ENCODE results near the gene ATP7B.
A peak's percentile ranks its signal among the peaks of the same experiment; 100 is the strongest.

ATP7B gene

GRCh38 chr13:52003541-52003940 is 7.7 kb downstream of the ATP7B start:
- H3K4me1 ChIP-seq (ENCODE audit: insufficient read depth, poor library complexity, severe bottlenecking): no peaks in the 10 kb centered on the region
- H3K4me3 ChIP-seq (ENCODE audit: severe bottlenecking): no peak overlapping the region
- DNase-seq (ENCODE audit: low spot score) (no peak), ATAC-seq (ENCODE audit: low read depth) (no peak)
- no peaks in the 10 kb centered on the region for H3K36me3 ChIP-seq (ENCODE audit: low read depth)
- H3K27me3 ChIP-seq (ENCODE audit: insufficient read depth, poor library complexity, severe bottlenecking): no peaks in the 10 kb centered on the region
- H3K9me3 ChIP-seq (ENCODE audit: severe bottlenecking): no peaks in the 10 kb centered on the region
- no peak for TF ChIP-seq CTCF (IDR thresholded peaks at IDR 0.05; ENCODE audit: poor library complexity, severe bottlenecking)
- H3K27ac ChIP-seq (ENCODE audit: poor library complexity, severe bottlenecking): no peak overlapping the region

- Histone ChIP-seq H3K27me3 (ENCODE audit: insufficient read depth, poor library complexity, severe bottlenecking) (no peaks in the 10 kb centered on the region), H3K4me3 (ENCODE audit: severe bottlenecking) (no peak overlapping the region), H3K27ac (ENCODE audit: poor library complexity, severe bottlenecking) (no peak overlapping the region), H3K36me3 (ENCODE audit: low read depth) (no peaks in the 10 kb centered on the region), H3K9me3 (ENCODE audit: severe bottlenecking) (no peaks in the 10 kb centered on the region), H3K4me1 (ENCODE audit: insufficient read depth, poor library complexity, severe bottlenecking) (no peaks in the 10 kb centered on the region)
- ATAC-seq (ENCODE audit: low read depth) (no peak), DNase-seq (ENCODE audit: low spot score) (no peak)
- TF ChIP-seq CTCF (IDR thresholded peaks at IDR 0.05; ENCODE audit: poor library complexity, severe bottlenecking): no peak
Observed at GRCh38 chr13:52002361-52002760, 8.9 kb downstream of the ATP7B start.

GRCh38 chr13:52001120-52001731 is 10.0 kb downstream of the ATP7B start:
- no peak for DNase-seq (ENCODE audit: low spot score)
- no peaks in the 10 kb centered on the region for H3K36me3 ChIP-seq (ENCODE audit: low read depth)
- ATAC-seq (ENCODE audit: low read depth): peak; percentile 67
- H3K9me3 ChIP-seq (ENCODE audit: severe bottlenecking): no peaks in the 10 kb centered on the region
- H3K27me3 ChIP-seq (ENCODE audit: insufficient read depth, poor library complexity, severe bottlenecking): no peaks in the 10 kb centered on the region
- no peak overlapping the region for H3K27ac ChIP-seq (ENCODE audit: poor library complexity, severe bottlenecking)
- H3K4me3 ChIP-seq (ENCODE audit: severe bottlenecking): no peak overlapping the region
- TF ChIP-seq CTCF (IDR thresholded peaks at IDR 0.05; ENCODE audit: poor library complexity, severe bottlenecking): peak; percentile 61
- no peaks in the 10 kb centered on the region for H3K4me1 ChIP-seq (ENCODE audit: insufficient read depth, poor library complexity, severe bottlenecking)

- ATAC-seq (ENCODE audit: low read depth) (no peak), DNase-seq (ENCODE audit: low spot score) (no peak)
- no peak overlapping the region for H3K4me3 ChIP-seq (ENCODE audit: severe bottlenecking)
- H3K4me1 ChIP-seq (ENCODE audit: insufficient read depth, poor library complexity, severe bottlenecking): no peaks in the 10 kb centered on the region
- no peaks in the 10 kb centered on the region for H3K36me3 ChIP-seq (ENCODE audit: low read depth)
- H3K27ac ChIP-seq (ENCODE audit: poor library complexity, severe bottlenecking): no peak overlapping the region
- TF ChIP-seq CTCF (IDR thresholded peaks at IDR 0.05; ENCODE audit: poor library complexity, severe bottlenecking): no peak
- H3K9me3 ChIP-seq (ENCODE audit: severe bottlenecking): no peaks in the 10 kb centered on the region
- H3K27me3 ChIP-seq (ENCODE audit: insufficient read depth, poor library complexity, severe bottlenecking): no peaks in the 10 kb centered on the region
Observed at GRCh38 chr13:51999921-52000320, 11.3 kb downstream of the ATP7B start.

- Histone ChIP-seq H3K27ac (ENCODE audit: poor library complexity, severe bottlenecking) (no peak overlapping the region), H3K9me3 (ENCODE audit: severe bottlenecking) (no peaks in the 10 kb centered on the region), H3K36me3 (ENCODE audit: low read depth) (no peaks in the 10 kb centered on the region), H3K4me3 (ENCODE audit: severe bottlenecking) (no peak overlapping the region), H3K27me3 (ENCODE audit: insufficient read depth, poor library complexity, severe bottlenecking) (no peaks in the 10 kb centered on the region), H3K4me1 (ENCODE audit: insufficient read depth, poor library complexity, severe bottlenecking) (no peaks in the 10 kb centered on the region)
- ATAC-seq (ENCODE audit: low read depth) (peak; percentile 35; the same call in 1 of the 3 replicates), DNase-seq (ENCODE audit: low spot score) (no peak)
- TF ChIP-seq CTCF (IDR thresholded peaks at IDR 0.05; ENCODE audit: poor library complexity, severe bottlenecking): no peak
Observed at GRCh38 chr13:51999510-51999911, 11.7 kb downstream of the ATP7B start.
